Measurements from ENCODE around the gene CCDC180. TPM values are rescaled to one million over a fixed set of nuclear protein-coding genes. Genes with fewer than 3 reads are reported as not detected.

Gene CCDC180
- total and polyA plus RNA-seq, 10 of the 15 experiments (the other 5 are each of a cell fraction or from before 2014, with no cell fraction given): 0.31 to 1.1 (median 0.57) TPM

- Histone ChIP-seq H2AFZ (ENCODE audit: control insufficient read depth, low read depth, low read length) (no peak overlapping the region), H3K9ac (ENCODE audit: control insufficient read depth, insufficient read depth, low read length) (no peak overlapping the region), H4K20me1 (ENCODE audit: control insufficient read depth, insufficient read depth) (no peaks in the 10 kb centered on the region), H3K36me3 (ENCODE audit: control insufficient read depth in 2 of 2, insufficient read depth in 2 of 2, low read length in 1 of 2) (no peaks in the 10 kb centered on the region; a peak in 1 of 4 replicates), H3K4me1 (ENCODE audit: control insufficient read depth, insufficient read depth, low read length) (no peaks in the 10 kb centered on the region), H3K9me3 (replicated peaks; ENCODE audit: control insufficient read depth, insufficient read depth, low read length) (no peaks in the 10 kb centered on the region; the same call in 2 of the 3 replicates), H3K79me2 (ENCODE audit: control insufficient read depth, insufficient read depth, low read length) (no peaks in the 10 kb centered on the region), H3K27ac (ENCODE audit: control insufficient read depth, insufficient read depth) (no peak overlapping the region), H3K4me2 (ENCODE audit: control insufficient read depth, insufficient read depth) (no peak overlapping the region), H3K27me3 (replicated peaks in 1 of 2; ENCODE audit: control insufficient read depth in 2 of 2, insufficient read depth in 2 of 2, low read length in 1 of 2) (no peaks in the 10 kb centered on the region; a peak in 1 of 4 replicates), H3K4me3 (no peak overlapping the region)
- FAIRE-seq (no peak), DNase-seq (ENCODE audit: low read depth, low spot score) (no peak), ATAC-seq (no peak)
- ChIA-PET POLR2A (no interaction called here), CTCF (no interaction called here), SMC1A (ENCODE audit: uncharacterized antibody, unreplicated experiment) (interaction anchor here (0.7 kb wide), 1 partner anchor 28 kb away, joined by 3 read pairs; no protein-coding TSS in a partner anchor), RAD21 (ENCODE audit: unreplicated experiment) (no interaction called here)
- WGBS (ENCODE audit: insufficient coverage, insufficient replicate concordance, low lambda C conversion rate, missing lambda C conversion rate): 22% methylated on average over 12 of the region's 12 CpGs
- BruUV-seq (replicated peaks): no TSS peak
- intact Hi-C loops (cut with micrococcal nuclease; ENCODE audit: unreplicated experiment) (no loop called here), in situ Hi-C loops (cut with MboI) (no loop called here)
- TF ChIP-seq HSF1 (IDR thresholded peaks at IDR 0.05; ENCODE audit: low read depth, low read length) (no peak), BMI1 (IDR thresholded peaks at IDR 0.05; ENCODE audit: borderline replicate concordance) (no peak), PAX8 (IDR thresholded peaks at IDR 0.05) (no peak), NR2C1 (IDR thresholded peaks at IDR 0.05) (no peak), RCOR1 (conservative IDR thresholded peaks at IDR 0.05; ENCODE audit: low read depth, low read length) (no peak), CEBPZ (IDR thresholded peaks at IDR 0.05; ENCODE audit: low read depth, low read length) (no peak), SIX5 (IDR thresholded peaks at IDR 0.05; ENCODE audit: low read depth, low read length, severe bottlenecking) (no peak), USF2 (IDR thresholded peaks at IDR 0.05; ENCODE audit: borderline replicate concordance, low read depth, low read length) (no peak), EP300 (IDR thresholded peaks at IDR 0.05; ENCODE audit: borderline replicate concordance in 1 of 2, control insufficient read depth in 1 of 2, low read depth in 2 of 2, low read length in 2 of 2) (no peak)
- TF ChIP-seq, protein P1, sequence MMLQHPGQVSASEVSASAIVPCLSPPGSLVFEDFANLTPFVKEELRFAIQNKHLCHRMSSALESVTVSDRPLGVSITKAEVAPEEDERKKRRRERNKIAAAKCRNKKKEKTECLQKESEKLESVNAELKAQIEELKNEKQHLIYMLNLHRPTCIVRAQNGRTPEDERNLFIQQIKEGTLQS (IDR thresholded peaks at IDR 0.05; ENCODE audit: borderline replicate concordance, extremely low read depth, low read depth, low read length): no peak
Observed at GRCh38 chr9:97311798-97312500, 4.5 kb downstream of the CCDC180 start.
